Thyroid gland (tissue), 4 donors: ENCODE results near the gene LHFPL6.

Experiments used
- POLR2A ChIP-seq, 2 donors: fragments of 450-650 bp; IDR thresholded peaks; one replicate each; pipeline ENCODE4 v1.6.1; 2017; ENCODE audit warnings: antibody characterized with exemption in 2 of 2, mild to moderate bottlenecking in 2 of 2, moderate library complexity in 1 of 2
- TF ChIP-seq, protein P1 (sequence below), 6 experiments: fragments of 200-600 bp in 3 of 6; fragments of 450-650 bp in 3 of 6; sonication (generic) in 3 of 6; IDR thresholded peaks; one replicate each; pipeline ENCODE4 v1.5.1; 2016 to 2019; ENCODE audit warnings: antibody characterized with exemption in 6 of 6, mild to moderate bottlenecking in 2 of 6, inconsistent platforms in 1 of 6, moderate library complexity in 1 of 6

GRCh38 chr13:39509616-39510315 lies 93.2 kb downstream of the LHFPL6 start:
- TF ChIP-seq, protein P1, sequence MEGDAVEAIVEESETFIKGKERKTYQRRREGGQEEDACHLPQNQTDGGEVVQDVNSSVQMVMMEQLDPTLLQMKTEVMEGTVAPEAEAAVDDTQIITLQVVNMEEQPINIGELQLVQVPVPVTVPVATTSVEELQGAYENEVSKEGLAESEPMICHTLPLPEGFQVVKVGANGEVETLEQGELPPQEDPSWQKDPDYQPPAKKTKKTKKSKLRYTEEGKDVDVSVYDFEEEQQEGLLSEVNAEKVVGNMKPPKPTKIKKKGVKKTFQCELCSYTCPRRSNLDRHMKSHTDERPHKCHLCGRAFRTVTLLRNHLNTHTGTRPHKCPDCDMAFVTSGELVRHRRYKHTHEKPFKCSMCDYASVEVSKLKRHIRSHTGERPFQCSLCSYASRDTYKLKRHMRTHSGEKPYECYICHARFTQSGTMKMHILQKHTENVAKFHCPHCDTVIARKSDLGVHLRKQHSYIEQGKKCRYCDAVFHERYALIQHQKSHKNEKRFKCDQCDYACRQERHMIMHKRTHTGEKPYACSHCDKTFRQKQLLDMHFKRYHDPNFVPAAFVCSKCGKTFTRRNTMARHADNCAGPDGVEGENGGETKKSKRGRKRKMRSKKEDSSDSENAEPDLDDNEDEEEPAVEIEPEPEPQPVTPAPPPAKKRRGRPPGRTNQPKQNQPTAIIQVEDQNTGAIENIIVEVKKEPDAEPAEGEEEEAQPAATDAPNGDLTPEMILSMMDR (IDR thresholded peaks at IDR 0.05) = no peak
- no peak for TF ChIP-seq POLR2A (IDR thresholded peaks at IDR 0.05)
